GM23338 (cell line): Measurements from ENCODE around the gene PAPPA. TPM values are rescaled to one million over a fixed set of nuclear protein-coding genes. Genes with fewer than 3 reads are reported as not detected.

ENCODE experiments used
- ATAC-seq: fragments of 200-7000 bp; cut with Tn5 transposase; 3 replicates; pipeline ENCODE4 v1.9.1; 2020
- DNase-seq: peaks from one replicate; pipeline ENCODE4 v3.0.0-alpha.2; 2015; ENCODE audit warnings: low spot score
- H2AFZ ChIP-seq: fragments of 200-600 bp; sonication (generic); 2 replicates; pipeline ENCODE4 v1.8.0; 2016; ENCODE audit warnings: antibody characterized with exemption, mild to moderate bottlenecking, moderate library complexity
- H3F3A ChIP-seq: fragments of 200-600 bp; sonication (generic); replicated peaks from 2 replicates; pipeline ENCODE4 v1.8.0; 2017; ENCODE audit warnings: antibody characterized with exemption, mixed run types, low read depth
- H3K27ac ChIP-seq: fragments of 200-600 bp; sonication (generic); 2 replicates; pipeline ENCODE4 v1.6.1; 2016; ENCODE audit warnings: low read depth
- H3K27me3 ChIP-seq: fragments of 200-600 bp; sonication (generic); 2 replicates; pipeline ENCODE4 v1.8.0; 2016; ENCODE audit warnings: mild to moderate bottlenecking, mixed run types, moderate library complexity; ENCODE audit not compliant: insufficient read depth
- H3K36me3 ChIP-seq: fragments of 200-600 bp; sonication (generic); 2 replicates; pipeline ENCODE4 v1.8.0; 2016; ENCODE audit warnings: mild to moderate bottlenecking; ENCODE audit not compliant: insufficient read depth
- H3K4me1 ChIP-seq: fragments of 200-600 bp; sonication (generic); 2 replicates; pipeline ENCODE4 v1.8.0; 2016; ENCODE audit warnings: mild to moderate bottlenecking, moderate library complexity; ENCODE audit not compliant: insufficient read depth
- H3K4me2 ChIP-seq: fragments of 200-600 bp; sonication (generic); 2 replicates; pipeline ENCODE4 v1.7.1; 2017; ENCODE audit warnings: mixed run types
- H3K4me3 ChIP-seq: fragments of 200-600 bp; sonication (generic); 2 replicates; pipeline ENCODE4 v1.6.1; 2016; ENCODE audit warnings: mixed run types
- H3K79me2 ChIP-seq: fragments of 200-600 bp; sonication (generic); replicated peaks from 2 replicates; pipeline ENCODE4 v1.8.0; 2017; ENCODE audit warnings: mild to moderate bottlenecking; ENCODE audit not compliant: insufficient read depth
- H3K9me2 ChIP-seq: fragments of 200-600 bp; sonication (generic); 2 replicates; pipeline ENCODE4 v1.8.0; 2017; ENCODE audit not compliant: insufficient read depth
- H4K20me1 ChIP-seq: fragments of 200-600 bp; sonication (generic); replicated peaks from 2 replicates; pipeline ENCODE4 v1.8.0; 2017; ENCODE audit warnings: mild to moderate bottlenecking; ENCODE audit not compliant: insufficient read depth
- H3K27ac Mint-ChIP-seq: 2 replicates; pipeline ENCODE4 v1.8.0; 2020; ENCODE audit warnings: inconsistent platforms, mild to moderate bottlenecking, moderate library complexity, mixed read lengths
- H3K27me3 Mint-ChIP-seq: 3 replicates; pipeline ENCODE4 v1.8.0; 2022; ENCODE audit warnings: low read depth, mild to moderate bottlenecking, moderate library complexity, mixed read lengths, inconsistent platforms; ENCODE audit not compliant: insufficient read depth, poor library complexity
- H3K36me3 Mint-ChIP-seq: 3 replicates; pipeline ENCODE4 v1.8.0; 2021; ENCODE audit warnings: low read depth, mild to moderate bottlenecking, inconsistent platforms, moderate library complexity, mixed read lengths
- H3K4me1 Mint-ChIP-seq: 3 replicates; pipeline ENCODE4 v1.8.0; 2020; ENCODE audit warnings: mild to moderate bottlenecking, inconsistent platforms, mixed read lengths
- H3K4me3 Mint-ChIP-seq: 3 replicates; pipeline ENCODE4 v1.8.0; 2021; ENCODE audit warnings: moderate library complexity, mild to moderate bottlenecking, inconsistent platforms, mixed read lengths
- H3K9me3 Mint-ChIP-seq: 3 replicates; pipeline ENCODE4 v1.8.0; 2020; ENCODE audit warnings: moderate library complexity, mild to moderate bottlenecking, inconsistent platforms, mixed read lengths
- CREB1 ChIP-seq: fragments of 250-450 bp; sonication (Bioruptor Pico); IDR thresholded peaks from 2 replicates; pipeline ENCODE4 v1.5.0; 2020; ENCODE audit warnings: low read depth, mild to moderate bottlenecking, moderate library complexity
- NANOG ChIP-seq: IDR thresholded peaks from 2 replicates; pipeline ENCODE4 v1.6.1; 2016; ENCODE audit warnings: antibody characterized with exemption, borderline replicate concordance
- POLR2AphosphoS5 ChIP-seq: IDR thresholded peaks from 2 replicates; pipeline ENCODE4 v1.6.1; 2016; ENCODE audit warnings: antibody characterized with exemption, low read depth
- STAT1 ChIP-seq: IDR thresholded peaks from one replicate; pipeline ENCODE4 v1.6.1; 2016; ENCODE audit warnings: antibody characterized with exemption; ENCODE audit not compliant: unreplicated experiment
- ZNF331 ChIP-seq: fragments of 250-450 bp; sonication (Bioruptor Pico); IDR thresholded peaks from 2 replicates; pipeline ENCODE4 v1.5.0; 2020; ENCODE audit warnings: low read depth, mild to moderate bottlenecking, moderate library complexity
- polyA plus RNA-seq: library from polyadenylated mRNA; unstranded; fragments of >200 nt; fragmentation: Nextera tagmentation; extraction: Ambion mirVana; gene quantifications from 2 replicates; pipeline ENCODE4 v1.2.1, GENCODE V29; 2016
- total RNA-seq: library from RNA; depleted of rRNA; stranded (reverse); fragments of >200 nt; shearing (Covaris generic); gene quantifications from 2 replicates; pipeline ENCODE4 v1.2.3, GENCODE V29; 2014
- TF ChIP-seq, protein P1 (sequence below): IDR thresholded peaks from one replicate; pipeline ENCODE4 v1.6.1; 2018; ENCODE audit warnings: antibody characterized with exemption; ENCODE audit not compliant: unreplicated experiment
- TF ChIP-seq, protein P2 (sequence below): fragments of 250-450 bp; sonication (Bioruptor Pico); IDR thresholded peaks from 2 replicates; pipeline ENCODE4 v1.5.0; 2020; ENCODE audit warnings: mild to moderate bottlenecking, moderate library complexity
- TF ChIP-seq, protein P3 (sequence below): IDR thresholded peaks from 2 replicates; pipeline ENCODE4 v1.6.1; 2016; ENCODE audit warnings: antibody characterized with exemption
- TF ChIP-seq, protein P4 (sequence below), 2 experiments: fragments of 200-600 bp in 1 of 2; sonication (generic) in 1 of 2; conservative IDR thresholded peaks; 2 replicates each; pipeline versions ENCODE4 v1.5.1 to v1.6.1; 2016 to 2017; ENCODE audit warnings: antibody characterized with exemption in 2 of 2, low read depth in 2 of 2, mild to moderate bottlenecking in 2 of 2, moderate library complexity in 1 of 2

PAPPA gene
- total and polyA plus RNA-seq, 2 experiments from 2014 or later = 0.38 to 0.66 TPM

DNA sequence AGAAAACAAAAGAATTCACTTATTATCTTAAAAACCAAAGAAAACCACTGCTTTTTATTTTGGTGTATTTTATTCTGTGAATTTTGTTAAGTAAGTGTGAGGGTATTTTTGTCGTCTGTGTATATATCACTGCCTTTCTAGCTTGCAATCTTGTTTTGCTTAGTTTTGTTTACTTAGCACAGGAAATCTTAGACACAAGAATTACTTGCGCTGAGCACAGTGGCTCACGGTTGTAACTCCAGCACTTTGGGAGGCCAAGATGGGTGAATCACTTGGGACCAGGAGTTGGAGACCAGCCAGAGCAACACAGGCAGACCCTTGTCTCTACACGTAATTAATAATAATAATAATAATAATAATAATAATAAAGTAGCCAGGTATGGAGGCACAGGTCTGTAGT is 230.3 kb downstream of the PAPPA start:
- Histone ChIP-seq H3K9me2 (no peaks in the 10 kb centered on the region), H3K27ac (no peak overlapping the region), H3F3A (no peaks in the 10 kb centered on the region), H3K27me3 (no peaks in the 10 kb centered on the region), H2AFZ (no peak overlapping the region), H3K4me1 (no peaks in the 10 kb centered on the region), H3K79me2 (no peaks in the 10 kb centered on the region), H3K4me3 (no peak overlapping the region), H3K36me3 (no peaks in the 10 kb centered on the region), H3K4me2 (no peak overlapping the region), H4K20me1 (no peaks in the 10 kb centered on the region)
- Mint-ChIP-seq H3K4me3 (no peak overlapping the region), H3K4me1 (no peaks in the 10 kb centered on the region), H3K36me3 (no peaks in the 10 kb centered on the region), H3K9me3 (no peaks in the 10 kb centered on the region), H3K27ac (no peak overlapping the region), H3K27me3 (peaks cover 5% of the 10 kb centered on the region)
- no peak for ATAC-seq
- TF ChIP-seq, protein P1, sequence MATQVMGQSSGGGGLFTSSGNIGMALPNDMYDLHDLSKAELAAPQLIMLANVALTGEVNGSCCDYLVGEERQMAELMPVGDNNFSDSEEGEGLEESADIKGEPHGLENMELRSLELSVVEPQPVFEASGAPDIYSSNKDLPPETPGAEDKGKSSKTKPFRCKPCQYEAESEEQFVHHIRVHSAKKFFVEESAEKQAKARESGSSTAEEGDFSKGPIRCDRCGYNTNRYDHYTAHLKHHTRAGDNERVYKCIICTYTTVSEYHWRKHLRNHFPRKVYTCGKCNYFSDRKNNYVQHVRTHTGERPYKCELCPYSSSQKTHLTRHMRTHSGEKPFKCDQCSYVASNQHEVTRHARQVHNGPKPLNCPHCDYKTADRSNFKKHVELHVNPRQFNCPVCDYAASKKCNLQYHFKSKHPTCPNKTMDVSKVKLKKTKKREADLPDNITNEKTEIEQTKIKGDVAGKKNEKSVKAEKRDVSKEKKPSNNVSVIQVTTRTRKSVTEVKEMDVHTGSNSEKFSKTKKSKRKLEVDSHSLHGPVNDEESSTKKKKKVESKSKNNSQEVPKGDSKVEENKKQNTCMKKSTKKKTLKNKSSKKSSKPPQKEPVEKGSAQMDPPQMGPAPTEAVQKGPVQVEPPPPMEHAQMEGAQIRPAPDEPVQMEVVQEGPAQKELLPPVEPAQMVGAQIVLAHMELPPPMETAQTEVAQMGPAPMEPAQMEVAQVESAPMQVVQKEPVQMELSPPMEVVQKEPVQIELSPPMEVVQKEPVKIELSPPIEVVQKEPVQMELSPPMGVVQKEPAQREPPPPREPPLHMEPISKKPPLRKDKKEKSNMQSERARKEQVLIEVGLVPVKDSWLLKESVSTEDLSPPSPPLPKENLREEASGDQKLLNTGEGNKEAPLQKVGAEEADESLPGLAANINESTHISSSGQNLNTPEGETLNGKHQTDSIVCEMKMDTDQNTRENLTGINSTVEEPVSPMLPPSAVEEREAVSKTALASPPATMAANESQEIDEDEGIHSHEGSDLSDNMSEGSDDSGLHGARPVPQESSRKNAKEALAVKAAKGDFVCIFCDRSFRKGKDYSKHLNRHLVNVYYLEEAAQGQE = no peak
- TF ChIP-seq NANOG (no peak), CREB1 (CRISPR knock-in tag) (no peak), ZNF331 (no peak), POLR2AphosphoS5 (no peak), STAT1 (no peak)
- TF ChIP-seq, protein P2, sequence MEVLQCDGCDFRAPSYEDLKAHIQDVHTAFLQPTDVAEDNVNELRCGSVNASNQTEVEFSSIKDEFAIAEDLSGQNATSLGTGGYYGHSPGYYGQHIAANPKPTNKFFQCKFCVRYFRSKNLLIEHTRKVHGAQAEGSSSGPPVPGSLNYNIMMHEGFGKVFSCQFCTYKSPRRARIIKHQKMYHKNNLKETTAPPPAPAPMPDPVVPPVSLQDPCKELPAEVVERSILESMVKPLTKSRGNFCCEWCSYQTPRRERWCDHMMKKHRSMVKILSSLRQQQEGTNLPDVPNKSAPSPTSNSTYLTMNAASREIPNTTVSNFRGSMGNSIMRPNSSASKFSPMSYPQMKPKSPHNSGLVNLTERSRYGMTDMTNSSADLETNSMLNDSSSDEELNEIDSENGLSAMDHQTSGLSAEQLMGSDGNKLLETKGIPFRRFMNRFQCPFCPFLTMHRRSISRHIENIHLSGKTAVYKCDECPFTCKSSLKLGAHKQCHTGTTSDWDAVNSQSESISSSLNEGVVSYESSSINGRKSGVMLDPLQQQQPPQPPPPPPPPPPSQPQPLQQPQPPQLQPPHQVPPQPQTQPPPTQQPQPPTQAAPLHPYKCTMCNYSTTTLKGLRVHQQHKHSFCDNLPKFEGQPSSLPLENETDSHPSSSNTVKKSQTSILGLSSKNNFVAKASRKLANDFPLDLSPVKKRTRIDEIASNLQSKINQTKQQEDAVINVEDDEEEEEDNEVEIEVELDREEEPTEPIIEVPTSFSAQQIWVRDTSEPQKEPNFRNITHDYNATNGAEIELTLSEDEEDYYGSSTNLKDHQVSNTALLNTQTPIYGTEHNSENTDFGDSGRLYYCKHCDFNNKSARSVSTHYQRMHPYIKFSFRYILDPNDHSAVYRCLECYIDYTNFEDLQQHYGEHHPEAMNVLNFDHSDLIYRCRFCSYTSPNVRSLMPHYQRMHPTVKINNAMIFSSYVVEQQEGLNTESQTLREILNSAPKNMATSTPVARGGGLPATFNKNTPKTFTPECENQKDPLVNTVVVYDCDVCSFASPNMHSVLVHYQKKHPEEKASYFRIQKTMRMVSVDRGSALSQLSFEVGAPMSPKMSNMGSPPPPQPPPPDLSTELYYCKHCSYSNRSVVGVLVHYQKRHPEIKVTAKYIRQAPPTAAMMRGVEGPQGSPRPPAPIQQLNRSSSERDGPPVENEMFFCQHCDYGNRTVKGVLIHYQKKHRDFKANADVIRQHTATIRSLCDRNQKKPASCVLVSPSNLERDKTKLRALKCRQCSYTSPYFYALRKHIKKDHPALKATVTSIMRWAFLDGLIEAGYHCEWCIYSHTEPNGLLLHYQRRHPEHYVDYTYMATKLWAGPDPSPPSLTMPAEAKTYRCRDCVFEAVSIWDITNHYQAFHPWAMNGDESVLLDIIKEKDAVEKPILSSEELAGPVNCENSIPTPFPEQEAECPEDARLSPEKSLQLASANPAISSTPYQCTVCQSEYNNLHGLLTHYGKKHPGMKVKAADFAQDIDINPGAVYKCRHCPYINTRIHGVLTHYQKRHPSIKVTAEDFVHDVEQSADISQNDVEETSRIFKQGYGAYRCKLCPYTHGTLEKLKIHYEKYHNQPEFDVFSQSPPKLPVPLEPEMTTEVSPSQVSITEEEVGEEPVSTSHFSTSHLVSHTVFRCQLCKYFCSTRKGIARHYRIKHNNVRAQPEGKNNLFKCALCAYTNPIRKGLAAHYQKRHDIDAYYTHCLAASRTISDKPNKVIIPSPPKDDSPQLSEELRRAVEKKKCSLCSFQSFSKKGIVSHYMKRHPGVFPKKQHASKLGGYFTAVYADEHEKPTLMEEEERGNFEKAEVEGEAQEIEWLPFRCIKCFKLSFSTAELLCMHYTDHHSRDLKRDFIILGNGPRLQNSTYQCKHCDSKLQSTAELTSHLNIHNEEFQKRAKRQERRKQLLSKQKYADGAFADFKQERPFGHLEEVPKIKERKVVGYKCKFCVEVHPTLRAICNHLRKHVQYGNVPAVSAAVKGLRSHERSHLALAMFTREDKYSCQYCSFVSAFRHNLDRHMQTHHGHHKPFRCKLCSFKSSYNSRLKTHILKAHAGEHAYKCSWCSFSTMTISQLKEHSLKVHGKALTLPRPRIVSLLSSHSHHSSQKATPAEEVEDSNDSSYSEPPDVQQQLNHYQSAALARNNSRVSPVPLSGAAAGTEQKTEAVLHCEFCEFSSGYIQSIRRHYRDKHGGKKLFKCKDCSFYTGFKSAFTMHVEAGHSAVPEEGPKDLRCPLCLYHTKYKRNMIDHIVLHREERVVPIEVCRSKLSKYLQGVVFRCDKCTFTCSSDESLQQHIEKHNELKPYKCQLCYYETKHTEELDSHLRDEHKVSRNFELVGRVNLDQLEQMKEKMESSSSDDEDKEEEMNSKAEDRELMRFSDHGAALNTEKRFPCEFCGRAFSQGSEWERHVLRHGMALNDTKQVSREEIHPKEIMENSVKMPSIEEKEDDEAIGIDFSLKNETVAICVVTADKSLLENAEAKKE = no peak
- TF ChIP-seq, protein P3, sequence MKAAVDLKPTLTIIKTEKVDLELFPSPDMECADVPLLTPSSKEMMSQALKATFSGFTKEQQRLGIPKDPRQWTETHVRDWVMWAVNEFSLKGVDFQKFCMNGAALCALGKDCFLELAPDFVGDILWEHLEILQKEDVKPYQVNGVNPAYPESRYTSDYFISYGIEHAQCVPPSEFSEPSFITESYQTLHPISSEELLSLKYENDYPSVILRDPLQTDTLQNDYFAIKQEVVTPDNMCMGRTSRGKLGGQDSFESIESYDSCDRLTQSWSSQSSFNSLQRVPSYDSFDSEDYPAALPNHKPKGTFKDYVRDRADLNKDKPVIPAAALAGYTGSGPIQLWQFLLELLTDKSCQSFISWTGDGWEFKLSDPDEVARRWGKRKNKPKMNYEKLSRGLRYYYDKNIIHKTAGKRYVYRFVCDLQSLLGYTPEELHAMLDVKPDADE = no peak
- TF ChIP-seq, protein P4, sequence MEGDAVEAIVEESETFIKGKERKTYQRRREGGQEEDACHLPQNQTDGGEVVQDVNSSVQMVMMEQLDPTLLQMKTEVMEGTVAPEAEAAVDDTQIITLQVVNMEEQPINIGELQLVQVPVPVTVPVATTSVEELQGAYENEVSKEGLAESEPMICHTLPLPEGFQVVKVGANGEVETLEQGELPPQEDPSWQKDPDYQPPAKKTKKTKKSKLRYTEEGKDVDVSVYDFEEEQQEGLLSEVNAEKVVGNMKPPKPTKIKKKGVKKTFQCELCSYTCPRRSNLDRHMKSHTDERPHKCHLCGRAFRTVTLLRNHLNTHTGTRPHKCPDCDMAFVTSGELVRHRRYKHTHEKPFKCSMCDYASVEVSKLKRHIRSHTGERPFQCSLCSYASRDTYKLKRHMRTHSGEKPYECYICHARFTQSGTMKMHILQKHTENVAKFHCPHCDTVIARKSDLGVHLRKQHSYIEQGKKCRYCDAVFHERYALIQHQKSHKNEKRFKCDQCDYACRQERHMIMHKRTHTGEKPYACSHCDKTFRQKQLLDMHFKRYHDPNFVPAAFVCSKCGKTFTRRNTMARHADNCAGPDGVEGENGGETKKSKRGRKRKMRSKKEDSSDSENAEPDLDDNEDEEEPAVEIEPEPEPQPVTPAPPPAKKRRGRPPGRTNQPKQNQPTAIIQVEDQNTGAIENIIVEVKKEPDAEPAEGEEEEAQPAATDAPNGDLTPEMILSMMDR (conservative IDR thresholded peaks at IDR 0.05; ENCODE audit: low read depth in 2 of 2) = no peak
- DNase-seq = no peak
